ENCODE data around the gene GAS6.
"Not testable (repeated sequence)": the region's sequence is repeated elsewhere in the genome, so short reads cannot be mapped to it uniquely, and the experiment has no call there.

Gene GAS6

GRCh38 chr13:113863524-113864272 lies at the start of gene GAS6:
Gene GAS6 (minus strand): TSS chr13:113864076. CDS start chr13:113863920, 156 bp downstream.
- Histone ChIP-seq H3K9me3 (ENCODE audit: insufficient read depth, low read depth, low read length) (no peaks in the 10 kb centered on the region), H3K27me3 (ENCODE audit: insufficient read depth, low read length) (peaks cover 40% of the 10 kb centered on the region), H3K4me3 (ENCODE audit: low read length) (peak within 1 kb of the TSS; percentile 72), H3K9ac (ENCODE audit: low read depth, low read length) (peak within 1 kb of the TSS; percentile 51; the same call in 1 of the 2 replicates), H3K4me1 (ENCODE audit: insufficient read depth, low read length) (peaks cover 40% of the 10 kb centered on the region; the same call in 1 of the 2 replicates), H3K36me3 (ENCODE audit: insufficient read depth, low read depth, low read length) (peaks cover 8% of the 10 kb centered on the region; the same call in 1 of the 2 replicates), H3K27ac (ENCODE audit: low read length) (no peak within 1 kb of the TSS)

GRCh38 chr13:113913408-113913807 lies 49.5 kb upstream of the GAS6 start:
- not testable (repeated sequence) for H3K9me3 ChIP-seq (ENCODE audit: insufficient read depth, low read depth, low read length); H3K4me1 ChIP-seq (ENCODE audit: insufficient read depth, low read length); H3K27me3 ChIP-seq (ENCODE audit: insufficient read depth, low read length); H3K9ac ChIP-seq (ENCODE audit: low read depth, low read length); H3K27ac ChIP-seq (ENCODE audit: low read length); H3K4me3 ChIP-seq (ENCODE audit: low read length); H3K36me3 ChIP-seq (ENCODE audit: insufficient read depth, low read depth, low read length)

DNA sequence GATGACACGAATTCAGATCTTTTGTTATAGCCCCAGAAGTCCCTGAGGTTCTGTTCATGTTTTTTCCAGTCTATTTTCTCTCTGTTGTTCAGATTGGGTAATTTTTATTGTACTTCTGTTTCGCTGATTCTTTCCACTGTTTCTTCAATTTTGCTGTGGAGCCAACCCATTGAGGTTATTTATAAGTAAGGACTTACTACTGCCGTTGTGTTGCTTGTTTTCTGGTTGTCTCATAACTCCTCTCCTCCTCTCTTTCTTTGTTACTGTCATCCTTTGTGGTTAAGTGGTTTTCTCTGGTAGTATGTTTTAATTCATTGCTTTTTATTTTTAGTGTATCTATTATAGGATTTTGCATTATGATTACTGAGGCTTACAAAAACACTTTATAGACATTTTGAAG lies 48.7 kb upstream of the GAS6 start:
- H3K4me1 ChIP-seq (ENCODE audit: insufficient read depth, low read length), result peaks cover 4% of the 10 kb centered on the region; the same call in 1 of the 2 replicates
- no peak overlapping the region for H3K27ac ChIP-seq (ENCODE audit: low read length)
- no peaks in the 10 kb centered on the region for H3K27me3 ChIP-seq (ENCODE audit: insufficient read depth, low read length)
- no peaks in the 10 kb centered on the region for H3K9me3 ChIP-seq (ENCODE audit: insufficient read depth, low read depth, low read length)
- H3K36me3 ChIP-seq (ENCODE audit: insufficient read depth, low read depth, low read length), result no peaks in the 10 kb centered on the region
- H3K4me3 ChIP-seq (ENCODE audit: low read length), result no peak overlapping the region
- H3K9ac ChIP-seq (ENCODE audit: low read depth, low read length), result no peak overlapping the region

DNA sequence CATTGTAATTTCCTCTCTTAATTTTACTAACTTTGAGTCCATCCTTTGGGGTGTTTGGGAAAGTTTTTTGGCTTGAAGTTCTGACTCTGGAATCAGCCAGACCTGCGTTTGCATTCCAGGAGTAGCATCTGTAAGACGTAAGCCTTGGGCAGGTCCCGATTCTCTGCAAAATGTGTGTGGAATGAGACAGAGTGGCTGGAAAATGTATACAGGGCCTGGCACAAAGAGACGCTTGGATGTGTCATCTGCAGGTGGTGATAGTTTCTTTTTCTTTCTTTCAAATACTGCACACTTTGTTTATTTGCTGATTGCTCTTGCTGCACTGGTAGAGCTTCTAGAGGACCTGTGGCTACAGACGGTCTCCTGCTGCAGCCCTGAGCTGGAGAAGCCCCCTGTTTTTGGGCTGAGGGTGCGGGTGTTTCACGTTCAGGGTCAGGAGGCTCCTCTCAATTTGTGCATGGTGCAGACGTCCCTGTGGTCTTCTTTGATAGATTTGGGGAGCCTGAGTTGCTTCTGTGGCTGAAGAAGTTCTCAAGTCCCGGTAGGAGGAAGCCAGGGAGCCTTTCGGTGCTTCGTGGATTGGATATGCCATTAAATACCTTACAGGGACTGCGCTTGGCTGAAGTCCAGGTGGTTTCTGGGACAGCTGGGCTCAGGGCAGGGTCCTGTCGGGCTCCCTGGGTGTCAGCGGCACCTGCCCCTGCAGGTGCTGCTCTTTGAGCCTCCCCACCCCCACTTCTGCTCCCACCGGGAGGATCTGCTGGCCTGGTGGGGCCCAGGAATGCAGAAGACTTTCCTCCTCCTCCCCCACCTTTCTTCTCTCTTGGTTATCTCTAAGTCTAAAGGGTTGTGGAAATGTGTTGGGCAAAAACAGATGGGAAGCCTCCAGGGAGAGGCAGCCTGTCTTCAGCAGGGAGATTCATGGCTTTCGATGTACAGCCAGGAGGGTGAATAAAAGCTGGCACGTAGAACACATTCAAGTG lies 44.0 kb upstream of the GAS6 start:
- peaks cover 4% of the 10 kb centered on the region; the same call in 1 of the 2 replicates for H3K4me1 ChIP-seq (ENCODE audit: insufficient read depth, low read length)
- H3K27me3 ChIP-seq (ENCODE audit: insufficient read depth, low read length), result no peaks in the 10 kb centered on the region
- H3K4me3 ChIP-seq (ENCODE audit: low read length), result no peak overlapping the region
- no peak overlapping the region for H3K9ac ChIP-seq (ENCODE audit: low read depth, low read length)
- no peaks in the 10 kb centered on the region for H3K36me3 ChIP-seq (ENCODE audit: insufficient read depth, low read depth, low read length)
- no peaks in the 10 kb centered on the region for H3K9me3 ChIP-seq (ENCODE audit: insufficient read depth, low read depth, low read length)
- no peak overlapping the region for H3K27ac ChIP-seq (ENCODE audit: low read length)

GRCh38 chr13:113906571-113906970 lies 42.7 kb upstream of the GAS6 start:
- H3K27me3 ChIP-seq (ENCODE audit: insufficient read depth, low read length), result no peaks in the 10 kb centered on the region
- no peak overlapping the region for H3K4me3 ChIP-seq (ENCODE audit: low read length)
- H3K9me3 ChIP-seq (ENCODE audit: insufficient read depth, low read depth, low read length), result no peaks in the 10 kb centered on the region
- peaks cover 4% of the 10 kb centered on the region; the same call in 1 of the 2 replicates for H3K4me1 ChIP-seq (ENCODE audit: insufficient read depth, low read length)
- H3K36me3 ChIP-seq (ENCODE audit: insufficient read depth, low read depth, low read length), result no peaks in the 10 kb centered on the region
- H3K27ac ChIP-seq (ENCODE audit: low read length), result no peak overlapping the region
- no peak overlapping the region for H3K9ac ChIP-seq (ENCODE audit: low read depth, low read length)

DNA sequence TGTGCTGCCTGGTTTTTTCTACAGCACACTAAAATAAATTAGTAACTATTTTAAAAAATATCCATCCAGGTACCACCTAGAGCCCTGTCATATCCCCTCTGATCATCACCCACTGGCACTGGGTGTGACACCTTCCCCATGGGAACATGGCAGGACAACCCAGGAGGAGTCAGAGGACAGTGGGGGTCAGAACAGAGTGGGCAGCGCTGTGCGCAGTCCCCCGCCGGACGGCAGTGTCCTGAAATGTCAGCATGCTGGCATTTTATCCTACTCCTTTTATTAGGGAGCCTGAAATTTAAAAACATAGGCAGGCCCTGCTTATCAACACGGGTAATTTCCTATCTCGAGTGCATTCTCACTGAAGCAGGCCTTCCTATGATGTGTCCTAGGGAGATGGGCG lies 42.1 kb upstream of the GAS6 start:
- H3K9ac ChIP-seq (ENCODE audit: low read depth, low read length), result no peak overlapping the region
- H3K27ac ChIP-seq (ENCODE audit: low read length), result no peak overlapping the region
- H3K27me3 ChIP-seq (ENCODE audit: insufficient read depth, low read length), result no peaks in the 10 kb centered on the region
- H3K4me1 ChIP-seq (ENCODE audit: insufficient read depth, low read length), result peaks cover 4% of the 10 kb centered on the region; the same call in 1 of the 2 replicates
- no peaks in the 10 kb centered on the region for H3K9me3 ChIP-seq (ENCODE audit: insufficient read depth, low read depth, low read length)
- no peaks in the 10 kb centered on the region for H3K36me3 ChIP-seq (ENCODE audit: insufficient read depth, low read depth, low read length)
- no peak overlapping the region for H3K4me3 ChIP-seq (ENCODE audit: low read length)

GRCh38 chr13:113905018-113905417 lies 41.1 kb upstream of the GAS6 start:
- Histone ChIP-seq H3K27me3 (ENCODE audit: insufficient read depth, low read length) (no peaks in the 10 kb centered on the region), H3K9ac (ENCODE audit: low read depth, low read length) (no peak overlapping the region), H3K36me3 (ENCODE audit: insufficient read depth, low read depth, low read length) (no peaks in the 10 kb centered on the region), H3K9me3 (ENCODE audit: insufficient read depth, low read depth, low read length) (no peaks in the 10 kb centered on the region), H3K4me3 (ENCODE audit: low read length) (no peak overlapping the region), H3K4me1 (ENCODE audit: insufficient read depth, low read length) (peaks cover 4% of the 10 kb centered on the region; the same call in 1 of the 2 replicates), H3K27ac (ENCODE audit: low read length) (no peak overlapping the region)

DNA sequence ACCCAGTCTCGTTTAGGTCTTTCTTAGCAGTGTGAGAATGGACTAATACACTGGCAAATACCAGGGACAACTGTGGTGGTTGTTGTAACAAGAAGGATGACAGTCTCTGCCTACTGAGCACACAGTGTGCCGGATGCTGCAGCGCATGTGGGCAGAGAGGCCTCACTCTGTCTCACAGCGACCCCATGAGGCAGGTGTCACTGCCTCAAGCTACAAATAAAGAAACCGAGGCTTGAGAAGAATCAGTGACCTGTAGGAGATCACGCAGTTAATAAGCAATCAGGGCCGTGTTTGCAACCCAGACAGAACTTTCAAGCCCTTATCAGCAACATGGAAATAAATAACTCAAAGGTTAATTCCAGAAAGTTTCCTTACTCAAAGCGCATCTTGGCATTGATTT lies 40.5 kb upstream of the GAS6 start:
- Histone ChIP-seq H3K27me3 (ENCODE audit: insufficient read depth, low read length) (no peaks in the 10 kb centered on the region), H3K9me3 (ENCODE audit: insufficient read depth, low read depth, low read length) (no peaks in the 10 kb centered on the region), H3K27ac (ENCODE audit: low read length) (no peak overlapping the region), H3K4me1 (ENCODE audit: insufficient read depth, low read length) (peaks cover 4% of the 10 kb centered on the region; the same call in 1 of the 2 replicates), H3K4me3 (ENCODE audit: low read length) (no peak overlapping the region), H3K9ac (ENCODE audit: low read depth, low read length) (no peak overlapping the region), H3K36me3 (ENCODE audit: insufficient read depth, low read depth, low read length) (no peaks in the 10 kb centered on the region)

DNA sequence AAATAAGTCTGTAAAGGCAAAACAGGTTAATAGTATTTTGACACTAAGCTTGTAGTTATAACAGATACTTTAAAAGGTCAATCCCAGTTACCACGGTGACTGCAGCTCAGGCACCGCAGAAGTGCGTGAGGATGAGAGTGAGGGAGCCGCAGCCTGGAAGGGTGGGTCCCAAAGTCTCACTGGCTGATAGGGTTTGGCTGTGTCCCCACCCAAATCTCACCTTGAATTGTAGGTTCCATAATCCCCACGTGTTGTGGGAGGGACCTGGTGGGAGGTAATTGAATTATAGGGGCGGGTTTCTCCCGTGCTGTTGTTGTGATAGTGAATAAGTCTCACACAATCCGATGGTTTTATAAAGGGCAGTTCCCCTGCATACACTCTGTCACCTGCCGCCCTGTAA lies 40.0 kb upstream of the GAS6 start:
- Histone ChIP-seq H3K9me3 (ENCODE audit: insufficient read depth, low read depth, low read length) (no peaks in the 10 kb centered on the region), H3K9ac (ENCODE audit: low read depth, low read length) (no peak overlapping the region), H3K27me3 (ENCODE audit: insufficient read depth, low read length) (no peaks in the 10 kb centered on the region), H3K4me1 (ENCODE audit: insufficient read depth, low read length) (peaks cover 4% of the 10 kb centered on the region; the same call in 1 of the 2 replicates), H3K27ac (ENCODE audit: low read length) (no peak overlapping the region), H3K36me3 (ENCODE audit: insufficient read depth, low read depth, low read length) (no peaks in the 10 kb centered on the region), H3K4me3 (ENCODE audit: low read length) (no peak overlapping the region)

- H3K27me3 ChIP-seq (ENCODE audit: insufficient read depth, low read length), result no peaks in the 10 kb centered on the region
- H3K4me1 ChIP-seq (ENCODE audit: insufficient read depth, low read length), result peaks cover 1% of the 10 kb centered on the region; the same call in 1 of the 2 replicates
- no peak overlapping the region for H3K9ac ChIP-seq (ENCODE audit: low read depth, low read length)
- H3K9me3 ChIP-seq (ENCODE audit: insufficient read depth, low read depth, low read length), result no peaks in the 10 kb centered on the region
- no peak overlapping the region for H3K4me3 ChIP-seq (ENCODE audit: low read length)
- no peak overlapping the region for H3K27ac ChIP-seq (ENCODE audit: low read length)
- no peaks in the 10 kb centered on the region for H3K36me3 ChIP-seq (ENCODE audit: insufficient read depth, low read depth, low read length)
Measured at GRCh38 chr13:113902986-113903775, 39.3 kb upstream of the GAS6 start.

DNA sequence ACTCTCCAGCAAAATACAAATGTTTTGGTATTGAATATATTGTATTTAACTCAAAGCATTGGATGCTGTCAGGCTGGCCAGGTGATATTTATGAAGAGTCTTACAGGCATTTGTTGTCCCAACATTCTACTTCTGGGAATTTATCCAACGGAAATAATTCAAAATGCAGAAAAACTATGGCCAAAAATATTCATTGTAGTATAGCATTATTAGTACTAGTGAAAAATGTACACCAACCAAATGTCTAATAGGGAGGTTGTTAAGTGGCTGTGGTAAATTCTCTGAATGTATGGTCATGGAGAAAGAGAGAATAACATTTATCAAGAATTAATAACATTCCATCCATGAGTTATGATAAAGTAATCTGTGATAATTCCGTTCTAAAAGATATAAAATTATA lies 38.6 kb upstream of the GAS6 start:
- no peaks in the 10 kb centered on the region for H3K36me3 ChIP-seq (ENCODE audit: insufficient read depth, low read depth, low read length)
- H3K27ac ChIP-seq (ENCODE audit: low read length), result no peak overlapping the region
- H3K9ac ChIP-seq (ENCODE audit: low read depth, low read length), result no peak overlapping the region
- H3K9me3 ChIP-seq (ENCODE audit: insufficient read depth, low read depth, low read length), result no peaks in the 10 kb centered on the region
- H3K27me3 ChIP-seq (ENCODE audit: insufficient read depth, low read length), result no peaks in the 10 kb centered on the region
- H3K4me3 ChIP-seq (ENCODE audit: low read length), result no peak overlapping the region
- no peaks in the 10 kb centered on the region for H3K4me1 ChIP-seq (ENCODE audit: insufficient read depth, low read length)

All from iPS-20b (cell line).